Right lobe of liver (tissue), 6 donors: ENCODE results near the gene GNAZ. TPM values are rescaled to one million over a fixed set of nuclear protein-coding genes. Genes with fewer than 3 reads are reported as not detected.
A peak's percentile ranks its signal among the peaks of the same experiment; 100 is the strongest.

Source experiments
- ATAC-seq, 4 donors: fragments of 200-7000 bp; cut with Tn5 transposase; one replicate each; pipeline ENCODE4 v1.9.1; 2020; ENCODE audit warnings: mild to moderate bottlenecking in 4 of 4, moderate library complexity in 4 of 4
- DNase-seq, 3 donors: peaks; one replicate each; pipeline ENCODE4 v3.0.0-alpha.2; 2020
- H3K27ac ChIP-seq, 3 donors: fragments of 200-600 bp; one replicate each; pipeline ENCODE4 v1.8.0; 2022
- H3K27me3 ChIP-seq, 2 donors: fragments of 200-600 bp; one replicate each; pipeline ENCODE4 v1.8.0; 2022
- H3K36me3 ChIP-seq, 4 donors: fragments of 200-600 bp; sonication (generic) in 1 of 4; one replicate each; pipeline versions ENCODE4 v1.5.1 to v1.8.0; 2017 to 2022; ENCODE audit warnings: control low read depth in 1 of 4
- H3K4me1 ChIP-seq, 4 donors: fragments of 200-600 bp; sonication (generic) in 1 of 4; one replicate each; pipeline versions ENCODE4 v1.5.1 to v1.8.0; 2017 to 2022; ENCODE audit warnings: control low read depth in 1 of 4
- H3K4me3 ChIP-seq, 3 donors: fragments of 200-600 bp; one replicate each; pipeline ENCODE4 v1.8.0; 2022
- H3K9me3 ChIP-seq, 4 donors: fragments of 200-600 bp; sonication (generic) in 1 of 4; one replicate each; pipeline versions ENCODE4 v1.5.1 to v1.8.0; 2017 to 2022; ENCODE audit warnings: control low read depth in 1 of 4
- POLR2A ChIP-seq: fragments of 450-650 bp; IDR thresholded peaks from one replicate; pipeline ENCODE4 v1.6.1; 2017; ENCODE audit warnings: antibody characterized with exemption, mild to moderate bottlenecking
- WGBS: methylation state at CpG from one replicate; pipeline ENCODE4 v1.1.6; 2018; ENCODE audit warnings: low coverage, low lambda C conversion rate; ENCODE audit not compliant: insufficient coverage; ENCODE audit errors: missing lambda C conversion rate; 5-methylcytosine and 5-hydroxymethylcytosine counted together
- intact Hi-C, 2 donors: fragments of 100-400 bp; cut with DNase I; formaldehyde crosslinking; loops; one replicate each; pipeline versions ENCODE4 v1.11.2 to v1.14.1; 2022
- total RNA-seq, 6 experiments: library from RNA; depleted of rRNA in 2 of 6; stranded (reverse); fragments of >200 nt in 2 of 6; fragmentation: NEBNext Ultra II Directional in 3 of 6; extraction: Animal tissue kit (Norgen Biotek cat#: 25700) in 3 of 6; gene quantifications; one replicate each; pipeline versions ENCODE4 v1.1.0 to v1.2.4, GENCODE V29; 2016 to 2023
- TF ChIP-seq, protein P1 (sequence below), 4 donors: fragments of 200-600 bp in 3 of 4; fragments of 450-650 bp in 1 of 4; IDR thresholded peaks; one replicate each; pipeline versions ENCODE4 v1.5.1 to v1.8.0; 2016 to 2022; ENCODE audit warnings: antibody characterized with exemption in 4 of 4, mild to moderate bottlenecking in 2 of 4
- donor health status: DM: no; HTN: yes; CAD: no.
- donor health status: DM: no; HTN: no; CAD: no.
- donor health status: DM: no; HTN: no; CAD: no.
- donor health status: DM: no; HTN: yes; CAD: no.
- donor health status: DM: no; HTN: yes; CAD: no.

GNAZ gene
- total RNA-seq, 6 experiments from 2014 or later = 0.15 to 1.5 (median 0.53) TPM

GRCh38 chr22:23161574-23161973 is 91.3 kb downstream of the GNAZ start:
- ATAC-seq = no peak
- Histone ChIP-seq H3K27me3 (no peaks in the 10 kb centered on the region), H3K9me3 (no peaks in the 10 kb centered on the region), H3K27ac (no peak overlapping the region), H3K4me3 (no peak overlapping the region), H3K36me3 (no peaks in the 10 kb centered on the region), H3K4me1 (peaks cover 0 to 35% (median 10%) of the 10 kb centered on the region in 4 donors)
- TF ChIP-seq, protein P1, sequence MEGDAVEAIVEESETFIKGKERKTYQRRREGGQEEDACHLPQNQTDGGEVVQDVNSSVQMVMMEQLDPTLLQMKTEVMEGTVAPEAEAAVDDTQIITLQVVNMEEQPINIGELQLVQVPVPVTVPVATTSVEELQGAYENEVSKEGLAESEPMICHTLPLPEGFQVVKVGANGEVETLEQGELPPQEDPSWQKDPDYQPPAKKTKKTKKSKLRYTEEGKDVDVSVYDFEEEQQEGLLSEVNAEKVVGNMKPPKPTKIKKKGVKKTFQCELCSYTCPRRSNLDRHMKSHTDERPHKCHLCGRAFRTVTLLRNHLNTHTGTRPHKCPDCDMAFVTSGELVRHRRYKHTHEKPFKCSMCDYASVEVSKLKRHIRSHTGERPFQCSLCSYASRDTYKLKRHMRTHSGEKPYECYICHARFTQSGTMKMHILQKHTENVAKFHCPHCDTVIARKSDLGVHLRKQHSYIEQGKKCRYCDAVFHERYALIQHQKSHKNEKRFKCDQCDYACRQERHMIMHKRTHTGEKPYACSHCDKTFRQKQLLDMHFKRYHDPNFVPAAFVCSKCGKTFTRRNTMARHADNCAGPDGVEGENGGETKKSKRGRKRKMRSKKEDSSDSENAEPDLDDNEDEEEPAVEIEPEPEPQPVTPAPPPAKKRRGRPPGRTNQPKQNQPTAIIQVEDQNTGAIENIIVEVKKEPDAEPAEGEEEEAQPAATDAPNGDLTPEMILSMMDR (IDR thresholded peaks at IDR 0.05) = no peak
- no peak for TF ChIP-seq POLR2A
- WGBS = no CpG with 5 or more reads among the region's 13 CpGs
- DNase-seq = no peak
- intact Hi-C loops = loop anchor here in 1 of 2 donors (10.0 kb wide), 1 partner anchor 223 kb away; no protein-coding TSS in a partner anchor

- ATAC-seq (peak; percentile 64 to 79 (median 74)), DNase-seq (peak; percentile 69 to 86 (median 78))
- Histone ChIP-seq H3K4me3 (no peak overlapping the region), H3K36me3 (no peaks in the 10 kb centered on the region), H3K27me3 (no peaks in the 10 kb centered on the region), H3K4me1 (peaks cover 0 to 29% (median 10%) of the 10 kb centered on the region in 4 donors), H3K9me3 (no peaks in the 10 kb centered on the region), H3K27ac (no peak overlapping the region)
- TF ChIP-seq, protein P1 (IDR thresholded peaks at IDR 0.05) = no peak
- no peak for TF ChIP-seq POLR2A
- intact Hi-C loops = loop anchor here in 1 of 2 donors (10.0 kb wide), 1 partner anchor 221 kb away; no protein-coding TSS in a partner anchor
- WGBS = 65% methylated on average over 2 of the region's 8 CpGs
These were observed 93.3 kb downstream of the GNAZ start for GRCh38 chr22:23163665-23164064.

DNA sequence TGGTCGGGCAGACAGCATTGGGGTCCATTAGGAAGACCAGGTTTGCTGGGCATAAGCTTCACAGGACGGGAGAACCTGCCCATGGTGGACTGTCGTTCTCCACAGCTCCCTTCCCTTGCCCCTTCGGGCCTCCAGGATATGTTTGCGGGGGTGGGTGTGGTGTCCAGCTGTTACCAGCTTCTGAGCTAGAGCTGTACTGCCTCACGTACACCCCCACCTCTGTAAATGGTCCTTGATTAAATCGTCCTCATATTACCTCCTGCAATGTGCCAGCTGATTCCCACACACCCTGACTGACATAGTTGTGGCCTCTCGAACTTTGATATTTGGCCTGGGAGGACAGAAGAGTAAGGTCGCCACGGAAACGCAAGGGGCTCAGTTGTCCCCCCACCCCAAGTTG is 93.8 kb downstream of the GNAZ start:
- 16% methylated on average over 6 of the region's 11 CpGs for WGBS
- Histone ChIP-seq H3K9me3 (no peaks in the 10 kb centered on the region), H3K27ac (no peak overlapping the region), H3K27me3 (no peaks in the 10 kb centered on the region), H3K4me3 (no peak overlapping the region), H3K36me3 (no peaks in the 10 kb centered on the region), H3K4me1 (peaks cover 0 to 29% (median 10%) of the 10 kb centered on the region in 4 donors)
- DNase-seq (no peak), ATAC-seq (peak; percentile 39 to 61 (median 56))
- intact Hi-C loops = loop anchor here in 1 of 2 donors (10.0 kb wide), 1 partner anchor 221 kb away; no protein-coding TSS in a partner anchor
- TF ChIP-seq POLR2A = no peak
- TF ChIP-seq, protein P1 (IDR thresholded peaks at IDR 0.05) = no peak

- Histone ChIP-seq H3K27ac (no peak overlapping the region), H3K9me3 (no peaks in the 10 kb centered on the region), H3K4me1 (peaks cover 0 to 29% (median 10%) of the 10 kb centered on the region in 4 donors), H3K27me3 (no peaks in the 10 kb centered on the region), H3K4me3 (no peak overlapping the region), H3K36me3 (no peaks in the 10 kb centered on the region)
- TF ChIP-seq, protein P1 (IDR thresholded peaks at IDR 0.05) = no peak
- TF ChIP-seq POLR2A = no peak
- no peak for DNase-seq
- 26% methylated on average over 3 of the region's 6 CpGs for WGBS
- intact Hi-C loops = loop anchor here in 1 of 2 donors (10.0 kb wide), 1 partner anchor 219 kb away; no protein-coding TSS in a partner anchor
- ATAC-seq = peak in 2 of 4 donors; percentile 20
These were observed 95.9 kb downstream of the GNAZ start for GRCh38 chr22:23166042-23166831.
